ENCODE data around the gene TMC8. TPM values are rescaled to one million over a fixed set of nuclear protein-coding genes. Genes with fewer than 3 reads are reported as not detected.
A peak's percentile ranks its signal among the peaks of the same experiment; 100 is the strongest.

Gene TMC8
- total and polyA plus RNA-seq, 2 donors from 2014 or later: 1.0 to 35.9 TPM

- Histone ChIP-seq H3K4me3 (ENCODE audit: low read length in 3 of 3) (no peak overlapping the region), H3K9ac (ENCODE audit: low read length in 3 of 3) (no peak overlapping the region), H3K27ac (ENCODE audit: low read depth in 2 of 2, low read length in 2 of 2) (peak overlapping the region in 1 of 2 donors; percentile 5), H3K36me3 (ENCODE audit: control insufficient read depth in 2 of 3, insufficient read depth in 3 of 3, low read length in 3 of 3) (no peaks in the 10 kb centered on the region), H3K4me1 (ENCODE audit: control insufficient read depth in 2 of 3, insufficient read depth in 2 of 3, low read depth in 1 of 3, low read length in 3 of 3) (peaks cover 0 to 22% (median 0%) of the 10 kb centered on the region in 3 donors), H3K27me3 (ENCODE audit: control insufficient read depth, insufficient read depth, low read length) (no peaks in the 10 kb centered on the region), H3K9me3 (ENCODE audit: control insufficient read depth in 2 of 3, insufficient read depth in 1 of 3, low read length in 3 of 3) (no peaks in the 10 kb centered on the region)
- intact Hi-C loops (cut with DNase I): no loop called here
- DNase-seq: no peak
- no peak for FAIRE-seq
- TF ChIP-seq CTCF (IDR thresholded peaks at IDR 0.05; ENCODE audit: borderline replicate concordance, extremely low read depth, insufficient read depth): no peak
These were observed 508 bp upstream of the TMC8 start for GRCh38 chr17:78130090-78130436.

- intact Hi-C loops (cut with DNase I): no loop called here
- Histone ChIP-seq H3K4me1 (ENCODE audit: control insufficient read depth in 2 of 3, insufficient read depth in 2 of 3, low read depth in 1 of 3, low read length in 3 of 3) (peaks cover 0 to 19% (median 0%) of the 10 kb centered on the region in 3 donors), H3K27ac (ENCODE audit: low read depth in 2 of 2, low read length in 2 of 2) (no peak overlapping the region), H3K4me3 (ENCODE audit: low read length in 3 of 3) (no peak overlapping the region), H3K27me3 (ENCODE audit: control insufficient read depth, insufficient read depth, low read length) (no peaks in the 10 kb centered on the region), H3K9me3 (ENCODE audit: control insufficient read depth in 2 of 3, insufficient read depth in 1 of 3, low read length in 3 of 3) (no peaks in the 10 kb centered on the region), H3K36me3 (ENCODE audit: control insufficient read depth in 2 of 3, insufficient read depth in 3 of 3, low read length in 3 of 3) (no peaks in the 10 kb centered on the region), H3K9ac (ENCODE audit: low read length in 3 of 3) (no peak overlapping the region)
- peak in 4 of 5 donors; percentile 20 to 82 (median 54) for DNase-seq
- no peak for FAIRE-seq
- no peak for TF ChIP-seq CTCF (IDR thresholded peaks at IDR 0.05; ENCODE audit: borderline replicate concordance, extremely low read depth, insufficient read depth)
These were observed 857 bp downstream of the TMC8 start for GRCh38 chr17:78131172-78132083.

- no peak overlapping the region for H3K27ac ChIP-seq (ENCODE audit: low read depth in 2 of 2, low read length in 2 of 2)
- intact Hi-C loops (cut with DNase I): no loop called here
- peaks cover 0 to 16% (median 0%) of the 10 kb centered on the region in 3 donors for H3K4me1 ChIP-seq (ENCODE audit: control insufficient read depth in 2 of 3, insufficient read depth in 2 of 3, low read depth in 1 of 3, low read length in 3 of 3)
- no peaks in the 10 kb centered on the region for H3K36me3 ChIP-seq (ENCODE audit: control insufficient read depth in 2 of 3, insufficient read depth in 3 of 3, low read length in 3 of 3)
- no peak overlapping the region for H3K9ac ChIP-seq (ENCODE audit: low read length in 3 of 3)
- FAIRE-seq (no peak), DNase-seq (peak; percentile 84 to 93 (median 85))
- no peaks in the 10 kb centered on the region for H3K9me3 ChIP-seq (ENCODE audit: control insufficient read depth in 2 of 3, insufficient read depth in 1 of 3, low read length in 3 of 3)
- H3K4me3 ChIP-seq (ENCODE audit: low read length in 3 of 3): no peak overlapping the region
- no peak for TF ChIP-seq CTCF (IDR thresholded peaks at IDR 0.05; ENCODE audit: borderline replicate concordance, extremely low read depth, insufficient read depth)
- H3K27me3 ChIP-seq (ENCODE audit: control insufficient read depth, insufficient read depth, low read length): no peaks in the 10 kb centered on the region
These were observed 1.6 kb downstream of the TMC8 start for GRCh38 chr17:78132084-78132676.

Measured in kidney (tissue), 14 donors.